ENCODE data around the gene KCNN2. TPM values are rescaled to one million over a fixed set of nuclear protein-coding genes. Genes with fewer than 3 reads are reported as not detected.

Gene KCNN2
- total and polyA plus RNA-seq, 9 of the 15 experiments (the other 6 are each of a cell fraction or from before 2014, with no cell fraction given), result 0.07 TPM; not detected in 8

GRCh38 chr5:114449860-114450421 is 88.1 kb downstream of the KCNN2 start:
- no peaks in the 10 kb centered on the region for H3K79me2 ChIP-seq (ENCODE audit: control insufficient read depth, insufficient read depth, low read length)
- no peak overlapping the region for H2AFZ ChIP-seq (ENCODE audit: low read depth, low read length)
- no peak for FAIRE-seq
- H4K20me1 ChIP-seq (replicated peaks; ENCODE audit: control insufficient read depth, insufficient read depth, low read length), result no peaks in the 10 kb centered on the region
- ChIA-PET POLR2A (no interaction called here), CTCF (ENCODE audit: low intra/inter-chr PET ratio) (interaction anchor here (1.0 kb wide), 1 partner anchor 771 kb away, joined by 4 read pairs; no protein-coding TSS in a partner anchor)
- H3K27ac ChIP-seq (ENCODE audit: extremely low read depth, low read depth, low read length), result no peak overlapping the region
- intact Hi-C loops (cut with micrococcal nuclease), result loop anchor here (5.0 to 10.0 kb wide), 2 partner anchors 617 to 775 kb away; no protein-coding TSS in a partner anchor
- peak; percentile 8 to 10 (median 10) for DNase-seq (ENCODE audit: extremely low read depth in 1 of 4, low spot score in 3 of 4)
- H3K4me3 ChIP-seq, result no peak overlapping the region
- TF ChIP-seq HMG20B (CRISPR knock-in tag; IDR thresholded peaks at IDR 0.05), result no peak
- peak; percentile 32 to 51 for TF ChIP-seq RAD21 (CRISPR knock-in tag; conservative IDR thresholded peaks at IDR 0.05 in 1 of 2, IDR thresholded peaks at IDR 0.05 in 1 of 2)
- TF ChIP-seq CTCF (IDR thresholded peaks at IDR 0.05 in 2 of 3, conservative IDR thresholded peaks at IDR 0.05 in 1 of 3; ENCODE audit: insufficient read depth in 2 of 3, low read depth in 1 of 3, low read length in 3 of 3), result peak in 2 of 3 experiments; percentile 17 to 28; a peak in 2 of 6 replicates
- no peaks in the 10 kb centered on the region for H3K9me3 ChIP-seq (replicated peaks; ENCODE audit: control insufficient read depth, insufficient read depth, low read depth, low read length)
- H3K36me3 ChIP-seq (ENCODE audit: control insufficient read depth, insufficient read depth, low read length), result no peaks in the 10 kb centered on the region
- H3K9ac ChIP-seq (ENCODE audit: insufficient read depth in 1 of 2, low read depth in 2 of 2, low read length in 2 of 2), result no peak overlapping the region
- ATAC-seq, result peak; percentile 56; the same call in 2 of the 3 replicates
- no peaks in the 10 kb centered on the region for H3K9me1 ChIP-seq (ENCODE audit: control insufficient read depth, insufficient read depth, low read length)
- WGBS (ENCODE audit: insufficient coverage, low coverage, missing lambda C conversion rate), result 2% methylated on average over 16 of the region's 16 CpGs
- BruUV-seq (replicated peaks), result no TSS peak
- in situ Hi-C loops (cut with MboI), result no loop called here
- no peak overlapping the region for H3K4me2 ChIP-seq (ENCODE audit: insufficient read depth, low read length)
- H3K27me3 ChIP-seq (ENCODE audit: control insufficient read depth in 2 of 2, insufficient read depth in 2 of 2, low read length in 2 of 2), result no peaks in the 10 kb centered on the region
- no peaks in the 10 kb centered on the region for H3K4me1 ChIP-seq (replicated peaks in 1 of 2; ENCODE audit: control insufficient read depth in 2 of 2, insufficient read depth in 2 of 2, low read length in 2 of 2)

All from K562 (cell line).